22Rv1 (cell line): ENCODE measurements around the gene SMYD3.

ENCODE experiments used
- CTCF ChIP-seq: fragments of 450-650 bp; IDR thresholded peaks from 2 replicates; pipeline ENCODE4 v1.5.1; 2017; ENCODE audit warnings: mild to moderate bottlenecking
- ZFX ChIP-seq: fragments of 450-650 bp; IDR thresholded peaks from 2 replicates; pipeline ENCODE4 v1.6.1; 2017; ENCODE audit warnings: antibody characterized with exemption, borderline replicate concordance

- TF ChIP-seq CTCF (no peak), ZFX (no peak)
Measured at GRCh38 chr1:245873883-245874671, 633.0 kb downstream of the SMYD3 start.
